OCI-M2 (cell line): ENCODE data around the gene CACNA1D.
"Not testable (repeated sequence)": the region's sequence is repeated elsewhere in the genome, so short reads cannot be mapped to it uniquely, and the experiment has no call there.

ENCODE experiments used
- DNase-seq: peaks from one replicate; lab custom pipeline; 2025; ENCODE audit not compliant: unreplicated experiment; lab: John Stamatoyannopoulos, UW

The CACNA1D gene

GRCh38 chr3:53649816-53650215 lies 155.4 kb downstream of the CACNA1D start:
- DNase-seq, result no peak

GRCh38 chr3:53650424-53650823 lies 156.0 kb downstream of the CACNA1D start:
- DNase-seq, result no peak

- no peak for DNase-seq
Observed at GRCh38 chr3:53650928-53651661, 156.7 kb downstream of the CACNA1D start.

GRCh38 chr3:53651927-53652326 lies 157.5 kb downstream of the CACNA1D start:
- DNase-seq, result no peak

GRCh38 chr3:53657651-53658050 lies 163.2 kb downstream of the CACNA1D start:
- no peak for DNase-seq

GRCh38 chr3:53658613-53659193 lies 164.3 kb downstream of the CACNA1D start:
- DNase-seq, result no peak

GRCh38 chr3:53659996-53660395 lies 165.6 kb downstream of the CACNA1D start:
- no peak for DNase-seq

GRCh38 chr3:53661480-53661879 lies 167.1 kb downstream of the CACNA1D start:
- DNase-seq, result no peak

- not testable (repeated sequence) for DNase-seq
Observed at GRCh38 chr3:53664812-53665211, 170.4 kb downstream of the CACNA1D start.

GRCh38 chr3:53665608-53666425 lies 171.4 kb downstream of the CACNA1D start:
- no peak for DNase-seq

GRCh38 chr3:53668872-53669271 lies 174.5 kb downstream of the CACNA1D start:
- DNase-seq, result no peak

- no peak for DNase-seq
Observed at GRCh38 chr3:53670721-53671120, 176.3 kb downstream of the CACNA1D start.

- no peak for DNase-seq
Observed at GRCh38 chr3:53671192-53671960, 177.0 kb downstream of the CACNA1D start.

- no peak for DNase-seq
Observed at GRCh38 chr3:53671961-53672299, 177.5 kb downstream of the CACNA1D start.

GRCh38 chr3:53672981-53673380 lies 178.6 kb downstream of the CACNA1D start:
- DNase-seq, result no peak

- no peak for DNase-seq
Observed at GRCh38 chr3:53673722-53674350, 179.4 kb downstream of the CACNA1D start.

GRCh38 chr3:53674582-53674981 lies 180.2 kb downstream of the CACNA1D start:
- no peak for DNase-seq

- no peak for DNase-seq
Observed at GRCh38 chr3:53675022-53675697, 180.7 kb downstream of the CACNA1D start.

- no peak for DNase-seq
Observed at GRCh38 chr3:53675942-53676341, 181.5 kb downstream of the CACNA1D start.

- no peak for DNase-seq
Observed at GRCh38 chr3:53677413-53677812, 183.0 kb downstream of the CACNA1D start.
